ENCODE data around the gene L1CAM.

The L1CAM gene, protein sequence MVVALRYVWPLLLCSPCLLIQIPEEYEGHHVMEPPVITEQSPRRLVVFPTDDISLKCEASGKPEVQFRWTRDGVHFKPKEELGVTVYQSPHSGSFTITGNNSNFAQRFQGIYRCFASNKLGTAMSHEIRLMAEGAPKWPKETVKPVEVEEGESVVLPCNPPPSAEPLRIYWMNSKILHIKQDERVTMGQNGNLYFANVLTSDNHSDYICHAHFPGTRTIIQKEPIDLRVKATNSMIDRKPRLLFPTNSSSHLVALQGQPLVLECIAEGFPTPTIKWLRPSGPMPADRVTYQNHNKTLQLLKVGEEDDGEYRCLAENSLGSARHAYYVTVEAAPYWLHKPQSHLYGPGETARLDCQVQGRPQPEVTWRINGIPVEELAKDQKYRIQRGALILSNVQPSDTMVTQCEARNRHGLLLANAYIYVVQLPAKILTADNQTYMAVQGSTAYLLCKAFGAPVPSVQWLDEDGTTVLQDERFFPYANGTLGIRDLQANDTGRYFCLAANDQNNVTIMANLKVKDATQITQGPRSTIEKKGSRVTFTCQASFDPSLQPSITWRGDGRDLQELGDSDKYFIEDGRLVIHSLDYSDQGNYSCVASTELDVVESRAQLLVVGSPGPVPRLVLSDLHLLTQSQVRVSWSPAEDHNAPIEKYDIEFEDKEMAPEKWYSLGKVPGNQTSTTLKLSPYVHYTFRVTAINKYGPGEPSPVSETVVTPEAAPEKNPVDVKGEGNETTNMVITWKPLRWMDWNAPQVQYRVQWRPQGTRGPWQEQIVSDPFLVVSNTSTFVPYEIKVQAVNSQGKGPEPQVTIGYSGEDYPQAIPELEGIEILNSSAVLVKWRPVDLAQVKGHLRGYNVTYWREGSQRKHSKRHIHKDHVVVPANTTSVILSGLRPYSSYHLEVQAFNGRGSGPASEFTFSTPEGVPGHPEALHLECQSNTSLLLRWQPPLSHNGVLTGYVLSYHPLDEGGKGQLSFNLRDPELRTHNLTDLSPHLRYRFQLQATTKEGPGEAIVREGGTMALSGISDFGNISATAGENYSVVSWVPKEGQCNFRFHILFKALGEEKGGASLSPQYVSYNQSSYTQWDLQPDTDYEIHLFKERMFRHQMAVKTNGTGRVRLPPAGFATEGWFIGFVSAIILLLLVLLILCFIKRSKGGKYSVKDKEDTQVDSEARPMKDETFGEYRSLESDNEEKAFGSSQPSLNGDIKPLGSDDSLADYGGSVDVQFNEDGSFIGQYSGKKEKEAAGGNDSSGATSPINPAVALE

DNA sequence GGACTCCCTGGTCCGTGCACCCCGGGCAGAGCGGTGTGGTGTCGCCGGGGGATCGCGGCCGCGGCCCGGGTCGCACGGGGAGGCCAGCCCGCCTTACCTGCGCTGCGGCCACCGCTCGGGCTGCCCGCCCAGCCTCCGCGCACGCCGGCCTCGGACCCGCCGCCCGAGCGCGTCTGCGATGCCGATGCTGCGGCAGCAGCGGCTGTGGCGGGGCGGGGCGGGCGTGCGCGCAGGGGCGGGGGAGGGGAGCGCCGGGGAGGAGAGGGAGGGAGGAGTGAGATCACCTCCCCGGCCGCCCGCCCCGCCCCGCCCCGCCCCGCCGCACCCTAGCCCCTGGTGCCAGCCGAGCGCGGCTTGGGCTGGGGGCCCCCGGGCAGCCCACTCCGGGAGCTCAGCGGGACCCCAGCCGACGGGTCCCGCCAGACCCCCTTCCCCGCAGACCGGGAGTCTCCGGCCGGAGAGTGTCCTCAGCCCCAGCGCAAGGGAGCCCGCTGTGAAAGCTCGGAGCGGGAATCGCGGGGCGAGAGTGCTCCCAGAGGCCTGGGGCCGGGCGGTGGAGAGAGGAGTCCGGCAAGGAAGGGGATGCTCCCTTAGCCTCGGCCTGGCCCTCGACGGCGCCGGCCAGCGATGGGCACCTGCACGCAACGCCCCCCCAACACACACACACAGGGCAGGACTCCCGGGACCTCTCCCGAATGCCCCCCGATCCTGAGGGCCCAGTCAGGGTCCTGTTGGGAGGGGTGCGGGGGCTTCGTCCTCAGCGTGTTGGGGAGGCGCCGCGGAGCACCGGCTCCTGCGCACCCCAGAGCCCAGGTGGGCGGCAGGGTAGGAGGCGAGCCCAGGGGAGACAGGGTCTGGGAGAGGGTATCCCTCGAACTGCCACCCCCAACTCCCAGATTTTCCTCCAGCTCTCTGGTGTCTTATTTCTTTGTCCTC is at the start of gene L1CAM:
Gene L1CAM (minus strand): TSS at position 206 of the 936 bp plus-strand sequence. CDS start 10,337 bp downstream, outside the sequence.
- DNase-seq (ENCODE audit: low read depth in 2 of 2): no peak

DNA sequence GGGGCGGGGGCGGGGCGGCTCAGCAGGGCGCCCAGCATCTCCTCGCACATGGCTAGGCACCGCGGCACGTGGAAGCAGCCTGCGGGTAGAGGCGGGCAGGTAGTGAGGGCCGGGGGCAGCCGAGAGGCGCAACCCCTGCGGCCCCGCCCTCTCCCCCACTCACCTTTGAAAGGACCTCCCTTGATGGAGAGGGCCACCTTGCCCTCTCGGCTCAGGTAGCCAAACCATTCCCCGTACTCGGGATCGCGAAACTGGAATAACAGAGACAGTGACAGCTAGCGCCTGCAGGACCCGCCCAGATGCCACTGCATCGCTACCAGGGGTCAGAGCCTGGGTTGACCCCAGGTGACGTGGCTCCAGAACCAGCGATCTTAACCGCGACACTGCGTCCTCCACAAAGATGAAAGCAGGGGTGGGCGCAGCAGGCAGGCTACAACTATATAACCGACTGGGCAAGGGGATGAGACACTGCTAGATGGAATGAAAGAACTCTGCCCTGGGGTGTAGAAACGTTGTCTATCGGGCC is 49.4 kb upstream of the L1CAM start:
- no peak for DNase-seq (ENCODE audit: low read depth in 2 of 2)

DNA sequence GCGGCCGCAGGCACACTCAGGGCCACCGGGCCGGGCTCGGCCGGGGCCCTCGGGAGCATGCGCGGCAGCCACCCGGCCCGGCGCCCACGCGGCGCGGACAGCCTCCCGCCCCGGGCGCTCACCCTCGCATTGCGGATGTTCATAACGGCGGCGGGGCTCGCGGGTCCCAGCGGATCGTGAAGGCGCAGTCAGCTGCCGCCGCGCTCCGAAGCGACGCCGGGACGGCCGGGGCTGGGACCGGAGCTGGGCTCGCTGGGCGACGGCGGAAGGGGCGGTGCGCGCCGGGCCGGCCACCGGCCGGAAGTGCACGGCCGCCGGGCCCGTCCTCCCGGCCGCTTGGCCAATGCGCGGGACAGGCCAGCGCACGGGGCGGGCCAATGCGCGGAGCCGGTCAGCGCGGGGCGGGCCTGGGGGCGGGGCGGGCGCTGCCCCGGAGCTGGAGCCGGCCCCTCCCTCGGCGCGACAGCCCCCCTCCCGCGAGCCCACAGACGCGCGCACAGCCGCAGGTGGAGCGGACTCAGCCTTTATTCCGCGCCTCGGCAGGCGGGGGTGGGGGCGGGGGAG is 48.9 kb upstream of the L1CAM start, which contains the start of gene NAA10:
Gene NAA10 (minus strand): TSS at position 276 of the 564 bp plus-strand sequence. CDS start 133 bp downstream, at position 143.
- peak in 1 of 2 donors; percentile 55 for DNase-seq (ENCODE audit: low read depth in 2 of 2)

DNA sequence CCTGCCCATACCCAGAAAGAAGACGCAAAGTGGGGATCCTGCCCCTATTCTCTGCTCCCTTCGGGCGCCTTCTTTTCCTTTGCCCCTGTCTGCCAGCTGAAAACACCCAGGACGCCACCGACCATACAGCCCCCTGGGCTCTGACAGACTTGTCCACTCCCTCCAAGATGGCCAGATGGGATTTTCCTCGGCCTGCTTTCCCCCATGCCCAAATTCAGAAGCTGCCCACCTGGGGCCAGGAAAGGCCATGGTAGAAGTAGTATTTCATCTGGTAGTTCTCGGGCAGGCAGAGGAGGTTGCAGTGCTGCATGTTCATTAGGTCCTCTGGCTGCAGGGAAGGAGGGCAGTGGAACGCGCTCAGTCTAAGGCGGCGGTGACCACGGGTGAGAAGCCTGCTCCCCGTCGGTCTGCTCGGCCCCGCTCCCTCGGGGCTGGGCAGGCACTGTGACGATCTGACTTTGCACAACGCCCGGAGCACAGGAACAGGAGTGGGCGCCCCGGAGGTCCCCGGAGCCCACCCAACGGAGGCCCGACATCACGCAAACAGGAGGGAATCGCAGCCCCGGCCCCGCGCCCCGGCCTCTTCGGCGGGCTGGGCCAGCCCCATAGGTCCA is 48.3 kb upstream of the L1CAM start:
- DNase-seq (ENCODE audit: low read depth in 2 of 2): no peak

DNA sequence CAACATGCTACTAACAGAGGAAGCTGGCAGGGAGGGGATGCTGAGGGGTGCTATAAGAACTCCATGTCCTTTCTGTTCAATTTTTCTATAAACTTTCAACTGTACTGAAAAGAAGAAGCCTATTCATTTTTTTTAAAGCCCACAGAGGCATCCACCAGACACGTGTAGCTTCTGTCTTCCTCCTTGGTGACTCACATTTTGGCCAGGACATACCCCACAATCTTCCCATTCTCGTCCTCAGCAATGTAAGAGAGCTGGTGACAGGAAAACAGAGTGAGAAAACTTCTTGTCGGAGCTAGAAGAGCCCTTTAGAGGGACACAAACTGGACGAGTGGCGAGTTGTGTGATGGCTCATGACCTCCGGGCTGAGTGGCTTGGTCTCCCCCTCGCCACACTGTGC is 47.8 kb upstream of the L1CAM start:
- no peak for DNase-seq (ENCODE audit: low read depth in 2 of 2)

DNA sequence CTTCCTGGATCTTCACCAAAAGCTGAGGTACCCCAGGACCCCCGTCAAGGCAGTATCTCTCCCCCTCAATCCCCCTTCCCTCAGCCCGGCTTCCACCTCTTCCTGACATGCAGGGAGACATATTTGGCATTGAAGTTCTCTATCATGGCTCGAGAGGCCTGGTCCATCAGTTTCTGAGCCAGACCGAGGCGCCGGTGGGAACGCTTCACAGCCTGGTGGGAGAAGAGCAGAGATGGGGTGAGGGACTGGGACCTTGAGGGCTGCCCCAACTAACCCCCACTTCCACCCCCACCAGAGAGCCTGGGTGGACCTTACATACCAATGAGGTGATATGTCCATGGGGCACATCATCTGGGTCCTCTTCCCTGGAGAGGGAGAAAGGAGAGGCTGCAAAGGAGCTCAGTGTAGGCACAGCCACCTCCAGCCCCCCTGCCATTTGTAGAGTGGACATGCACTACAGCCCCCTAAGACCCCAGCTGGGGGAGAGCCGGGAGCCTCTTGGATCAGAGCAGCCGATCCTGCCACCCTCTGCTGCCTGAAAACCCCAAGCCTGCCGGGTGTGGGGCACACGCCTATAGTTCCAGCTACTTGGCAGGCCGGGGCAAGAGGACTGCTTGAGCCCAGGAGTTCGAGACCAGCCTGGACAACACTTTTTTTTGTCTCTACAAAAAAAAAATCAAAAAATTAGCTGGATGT is 46.4 kb upstream of the L1CAM start:
- DNase-seq (ENCODE audit: low read depth in 2 of 2): no peak

DNA sequence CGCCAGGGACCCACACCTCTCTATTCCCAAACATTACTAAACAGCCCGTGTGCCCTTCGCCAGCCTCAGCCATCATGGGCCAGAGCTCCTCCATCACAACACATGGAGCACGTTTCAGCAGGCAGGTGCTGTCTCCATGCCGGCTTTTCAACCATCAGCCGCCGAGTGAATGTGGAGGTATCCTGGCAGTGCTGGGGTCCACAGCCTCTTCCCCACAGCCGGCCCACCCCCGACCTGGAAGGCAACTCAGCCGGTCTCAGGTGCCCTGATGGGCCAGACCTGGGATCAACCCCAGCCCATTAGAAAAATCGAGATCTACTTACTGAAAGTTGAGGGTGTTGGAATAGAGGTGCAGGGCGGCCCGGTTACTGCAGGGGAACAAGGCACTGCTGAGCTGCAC is 45.8 kb upstream of the L1CAM start:
- no peak for DNase-seq (ENCODE audit: low read depth in 2 of 2)

DNA sequence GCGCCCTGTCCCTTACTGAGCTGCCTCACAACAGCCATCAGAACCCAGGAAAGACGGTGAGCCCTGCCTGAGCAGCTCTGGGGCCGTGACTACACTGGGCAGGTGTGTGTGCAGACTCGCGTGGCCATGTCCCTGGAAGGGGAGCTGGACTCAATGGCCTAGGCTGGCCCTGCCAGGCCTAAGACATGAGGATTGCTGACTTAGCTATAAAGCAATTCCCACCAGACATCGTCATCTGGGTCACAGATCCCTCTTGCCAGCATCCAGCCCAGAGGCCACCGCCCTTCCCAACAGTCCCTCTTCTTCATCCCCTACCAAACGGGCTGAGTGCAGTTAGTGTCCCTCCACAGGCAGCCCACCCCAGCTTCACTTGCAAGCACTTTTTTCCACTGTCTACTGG is 45.2 kb upstream of the L1CAM start:
- no peak for DNase-seq (ENCODE audit: low read depth in 2 of 2)

DNA sequence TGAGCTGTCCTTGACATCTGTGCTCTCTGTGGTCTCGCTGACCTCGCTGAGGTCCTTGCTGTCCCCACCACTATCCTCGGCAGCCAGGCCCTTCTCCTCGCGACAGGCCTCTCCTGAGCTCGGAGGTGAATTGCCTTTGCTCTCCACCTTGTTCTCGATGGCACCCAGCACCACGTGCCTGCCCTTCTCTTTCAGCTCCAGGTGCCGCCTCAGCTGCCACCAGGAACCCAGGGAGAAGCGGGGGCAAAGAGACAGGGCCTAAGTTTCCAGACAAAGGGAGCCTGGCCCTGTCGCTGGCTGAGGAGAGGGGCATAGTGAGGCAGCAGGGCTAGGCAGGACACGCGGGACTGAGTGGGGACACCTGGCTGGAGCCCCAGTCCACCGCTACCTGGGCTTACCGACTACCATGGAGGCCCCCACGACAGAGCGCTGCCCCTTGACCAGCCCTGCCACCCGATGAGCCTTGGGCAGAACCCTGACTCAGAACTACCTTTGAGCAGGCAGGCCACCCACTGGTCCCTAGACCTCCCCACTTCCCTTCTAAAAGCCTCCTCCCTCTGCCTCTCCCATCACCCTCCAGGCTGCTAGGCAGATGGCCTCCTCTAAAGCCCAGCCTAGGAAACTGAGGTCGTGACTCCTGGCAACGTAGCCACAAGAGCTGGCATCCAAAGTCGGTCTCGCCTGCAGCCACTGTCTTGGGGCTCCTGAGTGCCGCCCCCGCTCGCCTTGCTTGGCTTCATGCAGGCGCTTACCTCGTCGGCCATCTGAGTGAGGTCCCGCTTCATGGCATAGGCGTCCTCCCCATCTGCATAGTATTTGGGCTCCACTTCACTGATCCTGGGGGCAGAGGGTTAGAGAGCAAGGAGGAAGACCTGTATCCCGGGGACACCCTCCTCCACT is 44.3 kb upstream of the L1CAM start:
- no peak for DNase-seq (ENCODE audit: low read depth in 2 of 2)

DNA sequence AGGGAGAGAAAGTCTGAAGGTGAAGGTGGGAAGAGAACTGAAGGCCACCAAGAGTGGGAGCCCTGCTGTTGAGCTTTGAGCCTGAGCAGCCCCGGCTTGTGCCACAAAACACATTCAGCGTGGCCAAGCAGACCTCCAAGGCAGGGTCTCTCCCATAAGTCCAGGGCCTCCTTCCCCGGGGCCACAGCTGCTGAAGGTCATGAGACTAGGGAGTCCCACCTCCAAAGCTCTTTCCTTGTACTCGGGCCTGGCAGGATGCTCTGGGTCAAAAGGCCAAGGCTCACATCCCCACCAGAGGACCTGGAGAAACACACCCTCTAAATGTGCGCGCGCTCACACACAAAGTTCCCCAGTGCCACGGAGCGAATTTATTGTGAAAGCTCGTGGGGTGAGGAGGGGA is 43.6 kb upstream of the L1CAM start:
- no peak for DNase-seq (ENCODE audit: low read depth in 2 of 2)

DNA sequence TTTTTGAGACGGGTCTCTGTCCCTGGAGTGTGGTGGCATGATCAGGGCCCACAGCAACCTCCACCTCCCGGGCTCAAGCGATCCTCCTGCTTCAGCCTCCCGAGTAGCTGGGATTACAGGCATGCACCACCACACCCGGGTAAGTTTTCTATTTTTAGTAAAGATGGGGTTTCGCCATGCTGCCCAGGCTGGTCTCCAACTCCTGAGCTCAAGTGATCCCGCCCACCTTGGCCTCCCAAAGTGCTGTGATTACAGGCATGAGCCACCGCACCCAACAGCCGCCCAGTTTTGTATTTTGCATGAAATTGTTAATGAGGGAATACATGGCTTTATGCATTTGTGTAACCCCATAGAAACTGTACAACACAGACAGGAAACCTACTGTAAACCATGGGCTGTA is 42.9 kb upstream of the L1CAM start:
- DNase-seq (ENCODE audit: low read depth in 2 of 2): no peak

DNA sequence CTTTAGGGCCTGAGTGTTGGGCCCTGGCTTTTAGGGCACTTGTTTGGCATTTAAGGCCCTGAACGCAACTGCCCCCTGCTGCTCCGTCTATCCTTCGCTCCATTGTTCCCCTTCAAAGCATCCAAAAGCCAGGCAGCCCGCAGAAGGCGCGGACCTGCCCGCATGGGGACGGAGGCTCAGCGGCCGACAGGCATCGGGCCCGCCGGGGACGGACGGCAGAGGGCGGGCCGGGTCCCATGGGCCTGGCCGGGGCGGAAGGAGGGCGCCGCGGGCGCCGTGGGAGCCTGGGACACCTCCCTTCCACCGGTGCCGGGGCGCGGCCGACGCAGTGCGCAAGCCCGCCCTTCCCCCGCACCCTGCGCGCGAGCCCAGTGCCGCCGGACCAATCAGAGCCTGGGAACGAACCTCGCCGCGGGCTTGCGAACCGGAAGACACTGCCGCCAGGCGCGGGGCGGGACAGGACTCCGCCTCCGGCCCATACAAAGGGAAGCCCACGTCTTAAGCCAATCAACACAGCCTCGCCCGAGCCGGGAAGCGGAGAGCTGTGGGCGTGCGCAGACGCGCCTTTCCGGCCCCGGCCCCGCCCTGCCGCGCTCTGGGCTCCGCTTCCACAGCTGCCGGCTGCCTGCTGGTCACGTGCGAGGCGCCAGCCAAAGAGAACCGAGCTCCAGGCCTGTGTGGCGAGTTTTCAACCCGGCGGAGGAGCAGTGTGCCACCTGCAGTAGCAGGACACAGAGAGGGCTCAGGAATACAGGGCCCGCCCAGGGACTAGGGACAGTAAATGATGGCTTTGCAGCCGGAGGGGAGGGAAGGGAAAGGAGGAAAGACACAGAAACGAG is 42.2 kb upstream of the L1CAM start:
- peak; percentile 85 to 92 for DNase-seq (ENCODE audit: low read depth in 2 of 2)

DNA sequence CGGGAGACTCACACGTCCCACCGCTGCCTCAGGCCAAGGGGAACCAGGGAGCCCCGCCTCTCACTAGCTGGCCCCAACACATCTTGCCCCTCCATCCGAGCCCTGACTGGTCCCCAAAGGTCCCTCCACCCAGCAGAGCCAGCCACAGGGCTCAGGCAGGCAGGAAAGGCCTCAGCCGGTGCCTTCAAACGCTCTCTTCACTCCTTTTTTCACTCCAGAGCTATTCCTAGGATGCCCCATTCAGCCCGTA is 41.6 kb upstream of the L1CAM start:
- no peak for DNase-seq (ENCODE audit: low read depth in 2 of 2)

DNA sequence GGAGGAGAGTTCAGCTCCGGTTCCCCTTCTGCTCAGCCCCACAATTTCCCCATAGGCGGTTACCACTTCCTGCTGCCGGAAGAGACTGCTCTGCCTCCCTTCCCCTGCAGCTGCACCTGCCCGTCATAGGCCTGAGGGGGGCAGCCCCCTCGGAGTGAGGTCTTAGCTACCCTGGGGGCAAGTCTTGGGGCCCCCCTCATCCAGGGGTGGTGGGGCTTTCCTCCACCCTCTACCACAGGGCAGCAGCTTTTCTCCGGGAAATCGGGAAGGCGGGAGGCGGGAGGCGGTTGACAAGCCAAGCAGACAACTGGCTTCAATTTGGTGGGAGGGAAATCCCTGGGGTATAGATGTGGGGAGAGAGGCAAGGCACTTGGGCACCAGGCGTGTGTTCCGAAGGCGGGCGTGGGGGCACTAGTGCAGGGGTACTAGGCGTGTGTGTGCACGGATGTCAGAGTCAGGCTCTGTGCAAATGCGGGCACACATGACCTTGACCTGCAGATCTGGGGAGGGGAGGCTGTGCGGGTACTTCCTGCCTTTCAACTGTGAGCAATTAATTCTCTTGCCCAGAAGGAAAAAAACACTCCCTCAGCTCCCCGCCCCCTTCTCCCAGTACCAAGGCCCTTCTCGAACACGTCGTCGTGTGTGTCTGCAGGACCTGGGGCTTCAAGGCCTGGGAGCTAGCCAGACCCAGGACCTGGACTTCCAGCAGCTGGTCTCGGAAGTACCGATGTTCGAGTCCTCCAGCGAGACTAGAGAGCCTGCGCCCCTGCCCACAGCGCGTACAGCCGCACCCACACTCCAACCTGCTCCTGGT is 41.1 kb upstream of the L1CAM start:
- DNase-seq (ENCODE audit: low read depth in 2 of 2): peak; percentile 53 to 55

DNA sequence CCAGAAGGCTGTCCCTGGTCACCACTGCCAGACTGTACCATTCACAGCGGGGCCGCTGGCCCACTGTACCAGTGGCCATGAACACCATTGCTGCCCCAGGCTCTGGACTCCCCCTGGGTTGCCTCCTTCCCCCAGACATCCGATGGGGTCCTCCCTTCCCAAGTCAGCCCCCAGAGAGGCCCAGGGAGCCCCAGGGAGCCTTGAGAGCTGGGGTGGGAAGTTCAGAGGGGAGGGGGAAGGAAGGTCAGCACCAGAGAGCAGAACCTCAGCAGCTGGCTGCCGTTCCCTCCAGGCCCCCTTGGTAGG is 40.5 kb upstream of the L1CAM start:
- no peak for DNase-seq (ENCODE audit: low read depth in 2 of 2)

DNA sequence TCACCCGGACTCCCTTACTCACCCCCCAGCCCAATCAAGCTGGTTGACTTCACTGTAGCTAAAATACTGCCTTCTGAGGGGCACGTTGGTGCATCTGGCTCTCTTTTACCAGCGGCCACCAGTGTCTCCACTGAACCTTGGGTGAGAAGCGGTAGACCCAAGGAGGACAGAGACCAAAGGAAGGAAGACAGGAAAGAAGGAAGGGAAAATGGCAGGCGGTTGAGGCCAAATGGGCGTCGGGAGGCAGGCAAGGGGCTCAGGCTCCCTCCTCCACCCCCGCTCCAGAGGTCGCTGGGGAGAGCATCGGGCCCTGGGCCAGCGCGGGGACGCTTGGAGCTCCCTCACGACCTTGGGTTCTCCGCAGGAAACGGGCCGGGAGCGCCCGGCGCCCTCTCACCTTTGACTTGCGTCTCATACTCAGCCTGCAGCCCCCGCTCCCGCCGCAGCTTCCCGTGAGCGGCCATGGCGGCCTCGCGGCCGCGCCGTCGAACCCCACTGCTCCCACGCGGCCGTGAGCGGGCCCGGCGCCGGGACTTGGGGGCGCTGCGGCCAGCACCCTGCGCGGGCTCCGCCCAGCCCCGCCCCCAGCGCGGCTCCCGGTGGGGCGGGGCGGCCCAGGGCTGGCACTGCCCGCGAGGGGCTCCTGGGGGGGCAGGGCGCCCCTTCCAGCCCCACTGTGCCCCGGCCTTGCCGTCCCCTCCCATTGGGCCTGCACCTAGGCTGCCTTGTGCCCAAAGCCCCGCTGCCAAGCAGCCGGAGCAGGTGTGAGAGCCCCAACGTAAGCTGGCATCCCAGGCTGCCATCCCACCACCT is 40.0 kb upstream of the L1CAM start, which contains the start of gene ARHGAP4:
Gene ARHGAP4 (minus strand): TSS at position 526 of the 813 bp plus-strand sequence. CDS start 62 bp downstream, at position 464.
- DNase-seq (ENCODE audit: low read depth in 2 of 2): peak in 1 of 2 donors; percentile 36

Data from stimulated activated CD8-positive, alpha-beta memory T cell treated with anti-CD3 and anti-CD28 coated beads, Interleukin-15, amount 100 ng/mL, for 4 hours (primary cell).